ENCODE measurements around the gene B3GNT4.

DNA sequence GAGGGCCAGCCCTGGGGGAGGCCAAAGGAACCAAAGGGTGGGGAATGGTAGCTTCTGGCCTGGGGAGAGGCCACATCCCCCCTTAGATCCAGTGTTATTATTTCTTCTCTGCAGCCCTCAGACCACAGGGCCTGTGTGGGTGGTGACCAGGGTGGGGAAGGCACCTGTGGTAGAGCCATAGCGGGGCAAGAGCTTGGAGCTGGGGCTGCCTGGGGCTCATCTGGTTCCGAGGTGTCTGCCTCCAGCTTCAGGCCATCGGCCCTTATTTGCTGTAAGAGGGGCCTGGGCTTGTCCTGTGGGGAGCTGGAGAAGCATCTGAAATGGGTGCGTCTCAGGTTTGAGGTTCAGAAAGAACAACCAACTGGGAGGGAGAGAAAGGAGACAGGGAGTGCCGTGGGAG lies 2.1 kb upstream of the B3GNT4 start:
- TF ChIP-seq, protein P1, sequence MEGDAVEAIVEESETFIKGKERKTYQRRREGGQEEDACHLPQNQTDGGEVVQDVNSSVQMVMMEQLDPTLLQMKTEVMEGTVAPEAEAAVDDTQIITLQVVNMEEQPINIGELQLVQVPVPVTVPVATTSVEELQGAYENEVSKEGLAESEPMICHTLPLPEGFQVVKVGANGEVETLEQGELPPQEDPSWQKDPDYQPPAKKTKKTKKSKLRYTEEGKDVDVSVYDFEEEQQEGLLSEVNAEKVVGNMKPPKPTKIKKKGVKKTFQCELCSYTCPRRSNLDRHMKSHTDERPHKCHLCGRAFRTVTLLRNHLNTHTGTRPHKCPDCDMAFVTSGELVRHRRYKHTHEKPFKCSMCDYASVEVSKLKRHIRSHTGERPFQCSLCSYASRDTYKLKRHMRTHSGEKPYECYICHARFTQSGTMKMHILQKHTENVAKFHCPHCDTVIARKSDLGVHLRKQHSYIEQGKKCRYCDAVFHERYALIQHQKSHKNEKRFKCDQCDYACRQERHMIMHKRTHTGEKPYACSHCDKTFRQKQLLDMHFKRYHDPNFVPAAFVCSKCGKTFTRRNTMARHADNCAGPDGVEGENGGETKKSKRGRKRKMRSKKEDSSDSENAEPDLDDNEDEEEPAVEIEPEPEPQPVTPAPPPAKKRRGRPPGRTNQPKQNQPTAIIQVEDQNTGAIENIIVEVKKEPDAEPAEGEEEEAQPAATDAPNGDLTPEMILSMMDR (IDR thresholded peaks at IDR 0.05; ENCODE audit: low read depth, low read length) = no peak
- TF ChIP-seq POLR2A (IDR thresholded peaks at IDR 0.05; ENCODE audit: extremely low read depth, insufficient read length) = no peak
